T-cell (primary cell): ENCODE results near the gene MRPL19. TPM values are rescaled to one million over a fixed set of nuclear protein-coding genes. Genes with fewer than 3 reads are reported as not detected.

Experiments
- ATAC-seq, 4 experiments: fragments of 200-7000 bp in 3 of 4; fragments of 150-1000 bp in 1 of 4; cut with Tn5 transposase; replicated peaks in 1 of 4; 1 replicate in 3 of 4; 2 replicates in 1 of 4; pipeline ENCODE4 v1.10.0; 2021; ENCODE audit warnings: moderate library complexity in 3 of 4, mild to moderate bottlenecking in 2 of 4, moderate number of reproducible peaks in 1 of 4
- CTCF ChIA-PET, 2 donors: fragments of 300-600 bp; sonication (Branson Sonifier 250); formaldehyde crosslinking; loops; one replicate each; lab custom pipeline; 2022; ENCODE audit warnings: antibody characterized with exemption in 2 of 2; lab: Charles Lee
- POLR2A ChIA-PET, 2 donors: fragments of 300-600 bp; sonication (Branson Sonifier 250); formaldehyde crosslinking; loops; one replicate each; lab custom pipeline; 2022; ENCODE audit warnings: antibody characterized with exemption in 2 of 2; lab: Charles Lee
- DNase-seq, 35 experiments: peaks; one replicate each; pipeline versions ENCODE4 v3.0.0 to v3.0.0-alpha.2; 2013 to 2023
- H3K27ac ChIP-seq: one replicate; pipeline ENCODE4 v1.5.1; 2013; ENCODE audit warnings: low read length
- H3K27me3 ChIP-seq, 2 experiments: replicated peaks in 1 of 2; 1 replicate in 1 of 2; 2 replicates in 1 of 2; pipeline versions ENCODE4 v1.6.1 to v1.7.0; 2013; ENCODE audit warnings: low read length in 1 of 2, mixed read lengths in 1 of 2; ENCODE audit not compliant: control insufficient read depth in 2 of 2, insufficient read depth in 2 of 2; ENCODE audit errors: extremely low read depth in 1 of 2
- H3K36me3 ChIP-seq, 2 donors: 1 replicate in 1 of 2; 2 replicates in 1 of 2; pipeline versions ENCODE4 v1.6.1 to v1.7.0; 2013; ENCODE audit warnings: low read length in 1 of 2; ENCODE audit not compliant: control insufficient read depth in 2 of 2, insufficient read depth in 1 of 2; ENCODE audit errors: extremely low read depth in 1 of 2
- H3K4me1 ChIP-seq, 2 experiments: 1 replicate in 1 of 2; 2 replicates in 1 of 2; pipeline versions ENCODE4 v1.6.1 to v1.7.0; 2013; ENCODE audit warnings: low read length in 2 of 2, mixed read lengths in 1 of 2; ENCODE audit not compliant: insufficient read depth in 2 of 2, control insufficient read depth in 1 of 2; ENCODE audit errors: extremely low read depth in 1 of 2
- H3K4me3 ChIP-seq, 2 donors: 1 replicate in 1 of 2; 2 replicates in 1 of 2; pipeline versions ENCODE4 v1.5.1 to v1.7.0; 2013; ENCODE audit warnings: mild to moderate bottlenecking in 2 of 2, low read length in 1 of 2, moderate library complexity in 1 of 2; ENCODE audit not compliant: control insufficient read depth in 1 of 2; ENCODE audit errors: extremely low read depth in 1 of 2
- H3K9me3 ChIP-seq: 2 replicates; pipeline ENCODE4 v1.7.0; 2013
- H3K27ac Mint-ChIP-seq, 2 donors: one replicate each; pipeline ENCODE4 v1.8.0; 2020 to 2021; ENCODE audit warnings: mild to moderate bottlenecking in 2 of 2, mixed read lengths in 2 of 2
- H3K27me3 Mint-ChIP-seq, 2 donors: one replicate each; pipeline ENCODE4 v1.8.0; 2021 to 2022; ENCODE audit warnings: mixed read lengths in 2 of 2
- H3K36me3 Mint-ChIP-seq: one replicate; pipeline ENCODE4 v1.8.0; 2021; ENCODE audit warnings: mixed read lengths
- H3K4me1 Mint-ChIP-seq, 3 donors: one replicate each; pipeline ENCODE4 v1.8.0; 2020 to 2022; ENCODE audit warnings: mixed read lengths in 3 of 3, mild to moderate bottlenecking in 1 of 3
- H3K4me3 Mint-ChIP-seq, 3 donors: one replicate each; pipeline ENCODE4 v1.8.0; 2020 to 2022; ENCODE audit warnings: mild to moderate bottlenecking in 3 of 3, mixed read lengths in 3 of 3, moderate library complexity in 3 of 3
- H3K9me3 Mint-ChIP-seq, 3 donors: one replicate each; pipeline ENCODE4 v1.8.0; 2020 to 2022; ENCODE audit warnings: mixed read lengths in 3 of 3
- WGBS: methylation state at CpG from one replicate; pipeline ENCODE4 v1.1.5; 2013; ENCODE audit warnings: missing lambda C conversion rate; ENCODE audit not compliant: insufficient coverage; 5-methylcytosine and 5-hydroxymethylcytosine counted together
- total RNA-seq, 35 experiments: library from RNA in 6 of 35; stranded (reverse) in 6 of 35; fragments of 120-200 nt in 1 of 35; gene quantifications; one replicate each; pipeline versions ENCODE4 v1.2.1 to v1.2.4 and lab custom pipeline; 2013 to 2026

The MRPL19 gene
- total RNA-seq, 5 donors from 2014 or later (not counting 1 experiment from before 2014, with no cell fraction given): 16.6 to 31.5 (median 22.6) TPM

DNA sequence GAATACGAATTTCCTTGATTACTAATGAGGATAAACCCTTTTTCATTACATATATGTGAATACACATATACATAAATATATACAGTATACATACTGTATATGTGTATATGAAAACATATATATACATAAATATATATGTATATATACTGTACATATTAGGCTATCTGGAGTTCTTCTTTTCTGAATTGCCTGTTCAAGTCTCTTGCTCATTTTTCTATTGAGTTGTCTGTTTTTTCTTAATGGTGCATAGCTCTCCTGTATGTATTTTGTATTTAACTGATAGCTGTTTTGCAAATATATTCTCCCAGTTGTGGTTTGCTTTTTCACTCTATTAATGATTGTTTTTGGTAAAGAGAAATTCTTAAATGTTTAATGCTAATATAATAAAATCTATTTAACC lies 73.0 kb downstream of the MRPL19 start:
- POLR2A ChIA-PET: no interaction called here
- peaks cover 0 to 17% of the 10 kb centered on the region in 2 experiments for H3K27me3 ChIP-seq
- H3K4me1 ChIP-seq: no peaks in the 10 kb centered on the region
- no peaks in the 10 kb centered on the region for H3K9me3 ChIP-seq
- no peaks in the 10 kb centered on the region for H3K36me3 ChIP-seq
- CTCF ChIA-PET: no interaction called here
- H3K27me3 Mint-ChIP-seq: peaks cover 24 to 25% of the 10 kb centered on the region in 2 donors
- no peak overlapping the region for H3K4me3 Mint-ChIP-seq
- H3K9me3 Mint-ChIP-seq: peaks cover 0 to 2% (median 0%) of the 10 kb centered on the region in 3 donors
- DNase-seq (no peak), ATAC-seq (no peak)
- no peak overlapping the region for H3K4me3 ChIP-seq
- no peak overlapping the region for H3K27ac ChIP-seq
- WGBS: no CpG with 5 or more reads among the region's 1 CpG
- peaks cover 5% of the 10 kb centered on the region for H3K36me3 Mint-ChIP-seq
- no peak overlapping the region for H3K27ac Mint-ChIP-seq
- H3K4me1 Mint-ChIP-seq: no peaks in the 10 kb centered on the region

DNA sequence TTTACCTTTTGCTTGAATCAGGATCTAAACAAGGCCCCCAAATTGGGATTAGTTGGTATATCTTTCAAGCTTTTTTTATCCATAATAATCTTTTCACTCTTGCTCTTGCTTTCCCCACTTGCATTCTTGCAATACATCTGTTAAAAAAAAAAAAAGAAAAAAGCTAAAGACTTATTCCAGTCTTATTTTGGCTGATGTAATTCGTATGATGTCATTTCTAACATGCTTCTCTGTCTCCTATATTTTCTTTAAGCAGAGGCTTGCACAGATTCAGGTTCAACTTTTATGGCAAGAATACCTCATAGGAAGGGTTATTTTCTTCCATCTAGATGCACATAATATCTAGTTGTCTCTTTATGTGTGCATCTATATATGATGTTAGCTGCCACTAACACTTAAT lies 73.9 kb downstream of the MRPL19 start:
- ATAC-seq (no peak), DNase-seq (no peak)
- Mint-ChIP-seq H3K27ac (no peak overlapping the region), H3K36me3 (peaks cover 5% of the 10 kb centered on the region), H3K4me3 (no peak overlapping the region), H3K4me1 (no peaks in the 10 kb centered on the region), H3K27me3 (peaks cover 24 to 31% of the 10 kb centered on the region in 2 donors), H3K9me3 (peaks cover 0 to 2% (median 0%) of the 10 kb centered on the region in 3 donors)
- Histone ChIP-seq H3K9me3 (no peaks in the 10 kb centered on the region), H3K4me1 (no peaks in the 10 kb centered on the region), H3K4me3 (no peak overlapping the region), H3K27me3 (peaks cover 0 to 17% of the 10 kb centered on the region in 2 experiments), H3K27ac (no peak overlapping the region), H3K36me3 (no peaks in the 10 kb centered on the region)
- ChIA-PET POLR2A (interaction anchor here in 1 of 2 donors (0.6 kb wide), 1 partner anchor 723 kb away, joined by 3 read pairs; no protein-coding TSS in a partner anchor), CTCF (no interaction called here)
- no CpG with 5 or more reads among the region's 1 CpG for WGBS

DNA sequence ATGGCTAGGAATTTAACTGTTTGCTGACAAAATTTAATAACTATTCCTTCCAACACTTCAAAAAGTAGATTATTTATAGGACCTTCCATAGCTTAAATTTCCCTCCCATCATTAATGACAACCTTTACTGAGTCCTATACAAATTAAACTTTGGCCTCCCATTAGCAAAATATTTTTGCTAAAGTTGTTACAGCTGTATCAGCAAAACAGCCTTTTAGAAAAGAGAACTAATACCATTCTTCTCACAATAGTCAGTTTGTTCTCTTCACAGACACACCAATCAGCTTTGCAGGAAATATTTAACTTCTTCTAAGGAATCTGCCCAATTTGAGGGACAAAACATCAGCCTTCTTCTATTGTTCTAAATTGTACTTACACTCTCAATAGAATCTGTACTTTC lies 76.1 kb downstream of the MRPL19 start:
- H3K4me1 ChIP-seq: no peaks in the 10 kb centered on the region
- Mint-ChIP-seq H3K27ac (no peak overlapping the region), H3K36me3 (peaks cover 5% of the 10 kb centered on the region), H3K4me1 (no peaks in the 10 kb centered on the region), H3K9me3 (peaks cover 0 to 2% (median 0%) of the 10 kb centered on the region in 3 donors), H3K27me3 (peaks cover 32 to 35% of the 10 kb centered on the region in 2 donors), H3K4me3 (no peak overlapping the region)
- no peak for ATAC-seq
- no peak overlapping the region for H3K27ac ChIP-seq
- peaks cover 0 to 15% of the 10 kb centered on the region in 2 experiments for H3K27me3 ChIP-seq
- H3K4me3 ChIP-seq: no peak overlapping the region
- DNase-seq: no peak
- no peaks in the 10 kb centered on the region for H3K36me3 ChIP-seq
- no peaks in the 10 kb centered on the region for H3K9me3 ChIP-seq
- ChIA-PET POLR2A (no interaction called here), CTCF (no interaction called here)

DNA sequence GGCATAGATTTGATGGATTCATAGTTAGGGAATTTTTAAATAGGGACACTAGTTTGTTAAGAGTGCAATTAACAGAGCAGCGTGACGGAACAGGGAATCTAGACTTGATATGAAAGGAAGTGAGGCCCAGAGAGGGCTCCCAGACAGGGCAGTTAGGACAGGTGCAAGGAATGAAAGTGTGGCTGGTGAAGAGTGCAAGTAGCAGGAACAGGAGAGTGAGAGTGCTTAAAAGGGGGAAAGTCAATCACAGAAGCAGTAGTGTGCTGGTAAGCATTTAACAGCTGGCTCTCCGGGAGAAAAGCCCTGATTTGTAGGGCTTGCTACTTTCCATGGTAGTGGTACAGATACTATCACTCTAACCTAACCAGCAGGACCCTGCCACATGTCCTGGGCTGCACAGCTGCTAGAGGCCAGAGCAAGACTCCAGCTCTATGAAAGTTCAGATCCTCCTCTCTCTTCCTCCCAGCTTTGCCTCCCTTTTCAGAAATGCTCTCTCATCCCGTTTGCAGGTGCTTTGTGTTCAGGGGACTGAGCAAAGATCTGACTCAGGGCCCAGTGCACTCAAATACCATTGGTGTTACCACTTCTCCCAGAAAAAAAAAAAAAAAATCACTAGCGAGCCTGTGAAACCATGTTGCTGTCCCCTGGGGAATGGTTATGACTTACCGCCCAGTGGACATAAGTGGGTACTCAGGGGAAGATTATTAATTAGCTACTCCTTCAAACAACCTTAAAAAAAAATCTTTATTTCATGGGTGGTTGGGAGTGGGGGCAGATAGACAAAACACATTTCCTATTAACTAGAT lies 82.2 kb downstream of the MRPL19 start:
- no peak overlapping the region for H3K27ac Mint-ChIP-seq
- no peaks in the 10 kb centered on the region for H3K4me1 ChIP-seq
- H3K9me3 Mint-ChIP-seq: no peaks in the 10 kb centered on the region
- ATAC-seq: no peak
- no peaks in the 10 kb centered on the region for H3K36me3 ChIP-seq
- H3K27me3 Mint-ChIP-seq: peaks cover 23 to 30% of the 10 kb centered on the region in 2 donors
- no peak overlapping the region for H3K27ac ChIP-seq
- no peaks in the 10 kb centered on the region for H3K4me1 Mint-ChIP-seq
- no peak for DNase-seq
- no peak overlapping the region for H3K4me3 ChIP-seq
- 92% methylated on average over 2 of the region's 6 CpGs for WGBS
- CTCF ChIA-PET: no interaction called here
- H3K36me3 Mint-ChIP-seq: no peaks in the 10 kb centered on the region
- no peak overlapping the region for H3K4me3 Mint-ChIP-seq
- no peaks in the 10 kb centered on the region for H3K9me3 ChIP-seq
- H3K27me3 ChIP-seq: peaks cover 0 to 15% of the 10 kb centered on the region in 2 experiments
- POLR2A ChIA-PET: no interaction called here

DNA sequence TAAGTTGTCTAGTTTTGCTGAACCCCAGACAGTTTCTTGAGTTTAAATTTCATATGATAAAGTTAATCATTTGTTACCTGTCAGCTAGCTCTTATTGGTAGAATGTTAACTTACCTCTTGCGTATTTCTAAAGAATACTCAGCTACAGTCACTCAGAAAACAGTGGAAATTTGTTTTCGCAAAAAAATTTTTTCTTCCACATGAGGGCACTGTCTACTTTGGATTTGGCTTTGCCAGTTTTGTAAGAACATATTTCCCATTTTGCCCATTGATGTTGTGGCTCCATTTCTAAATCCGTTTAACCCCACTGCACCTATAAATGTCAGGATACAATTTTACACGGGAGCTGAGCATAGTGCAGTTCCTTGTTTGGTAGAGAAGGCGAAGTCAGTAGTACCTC lies 83.3 kb downstream of the MRPL19 start:
- no peak overlapping the region for H3K4me3 Mint-ChIP-seq
- no peaks in the 10 kb centered on the region for H3K36me3 Mint-ChIP-seq
- no peak overlapping the region for H3K4me3 ChIP-seq
- H3K27me3 Mint-ChIP-seq: peaks cover 20 to 21% of the 10 kb centered on the region in 2 donors
- H3K27ac ChIP-seq: no peak overlapping the region
- H3K27ac Mint-ChIP-seq: no peak overlapping the region
- DNase-seq (no peak), ATAC-seq (no peak)
- peaks cover 0 to 11% of the 10 kb centered on the region in 2 experiments for H3K27me3 ChIP-seq
- CTCF ChIA-PET: no interaction called here
- H3K4me1 ChIP-seq: no peaks in the 10 kb centered on the region
- POLR2A ChIA-PET: no interaction called here
- no peaks in the 10 kb centered on the region for H3K4me1 Mint-ChIP-seq
- H3K36me3 ChIP-seq: no peaks in the 10 kb centered on the region
- no peaks in the 10 kb centered on the region for H3K9me3 ChIP-seq
- no CpG with 5 or more reads among the region's 5 CpGs for WGBS
- no peaks in the 10 kb centered on the region for H3K9me3 Mint-ChIP-seq

DNA sequence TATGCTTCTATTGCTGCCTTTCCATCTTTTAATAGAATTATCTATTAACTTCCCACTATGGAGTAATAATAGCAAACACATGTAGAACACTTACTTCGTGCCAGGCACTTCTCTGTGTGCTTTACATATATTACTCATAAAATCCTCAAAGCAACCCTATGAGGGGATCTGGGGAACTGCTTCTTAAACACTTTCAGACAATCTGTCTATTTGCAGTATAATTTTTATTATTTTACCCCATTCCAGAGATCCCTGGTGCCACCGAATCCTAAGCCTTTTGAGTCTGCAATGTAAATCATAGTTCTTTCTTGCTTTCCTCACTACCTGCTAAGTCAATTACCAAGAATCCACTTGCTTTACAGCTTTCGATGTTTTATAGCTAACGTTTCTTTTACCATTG lies 89.7 kb downstream of the MRPL19 start:
- Mint-ChIP-seq H3K9me3 (peaks cover 0 to 4% (median 3%) of the 10 kb centered on the region in 3 donors), H3K4me3 (no peak overlapping the region), H3K4me1 (no peaks in the 10 kb centered on the region), H3K27me3 (peaks cover 22 to 30% of the 10 kb centered on the region in 2 donors), H3K27ac (no peak overlapping the region), H3K36me3 (no peaks in the 10 kb centered on the region)
- POLR2A ChIA-PET: no interaction called here
- ATAC-seq (no peak), DNase-seq (no peak)
- H3K27ac ChIP-seq: no peak overlapping the region
- 100% methylated on average over 1 of the region's 4 CpGs for WGBS
- no peaks in the 10 kb centered on the region for H3K36me3 ChIP-seq
- peaks cover 0 to 20% of the 10 kb centered on the region in 2 experiments for H3K27me3 ChIP-seq
- H3K4me3 ChIP-seq: no peak overlapping the region
- CTCF ChIA-PET: no interaction called here
- H3K4me1 ChIP-seq: no peaks in the 10 kb centered on the region
- H3K9me3 ChIP-seq: no peaks in the 10 kb centered on the region
